Amygdala (tissue), 56 donors: ENCODE data around the gene PPIG.
"Not testable (repeated sequence)": the region's sequence is repeated elsewhere in the genome, so short reads cannot be mapped to it uniquely, and the experiment has no call there.

Experiments used
- DNase-seq, 56 donors: peaks; one replicate each; lab custom pipeline; 2025; lab: John Stamatoyannopoulos, UW

Gene PPIG

DNA sequence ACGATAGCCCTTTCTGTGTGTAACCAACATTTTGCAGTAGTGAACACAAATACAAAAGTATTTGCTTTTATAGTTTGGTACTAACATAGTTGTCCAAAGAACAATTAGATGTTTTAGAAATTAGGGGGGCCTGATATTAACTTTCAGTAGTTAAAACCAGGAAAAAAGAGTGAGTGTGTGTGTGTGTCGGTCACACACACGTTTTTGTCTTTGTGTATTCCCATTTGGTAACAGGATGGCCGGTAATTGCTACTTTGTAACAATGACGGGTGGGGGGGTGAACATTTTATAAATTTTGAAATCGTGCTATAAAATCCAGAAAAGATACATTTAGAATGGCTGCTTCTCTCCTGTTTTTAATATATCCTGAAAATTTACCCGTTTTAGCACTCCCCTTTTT lies 1.5 kb downstream of the PPIG start:
- DNase-seq = no peak

DNA sequence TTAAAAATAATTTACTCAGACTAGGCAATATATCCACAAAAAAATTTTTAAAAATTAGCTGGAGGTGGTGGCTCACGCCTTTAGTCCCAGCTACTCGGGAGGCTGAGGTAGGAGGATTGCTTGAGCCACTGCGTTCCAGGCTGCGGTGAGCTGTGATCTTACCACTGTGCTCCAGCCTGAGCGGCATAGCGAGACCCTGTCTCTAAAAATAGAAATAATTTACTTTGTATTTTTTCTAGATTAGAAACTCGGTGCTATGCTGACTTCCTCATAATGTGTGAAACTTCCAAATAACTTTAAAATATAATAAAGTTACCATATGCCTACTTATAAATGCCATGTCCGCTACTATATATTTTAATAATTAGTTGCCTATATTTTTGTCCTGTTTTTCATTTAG lies 6.7 kb downstream of the PPIG start:
- DNase-seq = no peak

GRCh38 chr2:169596546-169596945 lies 12.4 kb downstream of the PPIG start:
- DNase-seq = not testable (repeated sequence)

GRCh38 chr2:169598982-169599381 lies 14.8 kb downstream of the PPIG start:
- no peak for DNase-seq

DNA sequence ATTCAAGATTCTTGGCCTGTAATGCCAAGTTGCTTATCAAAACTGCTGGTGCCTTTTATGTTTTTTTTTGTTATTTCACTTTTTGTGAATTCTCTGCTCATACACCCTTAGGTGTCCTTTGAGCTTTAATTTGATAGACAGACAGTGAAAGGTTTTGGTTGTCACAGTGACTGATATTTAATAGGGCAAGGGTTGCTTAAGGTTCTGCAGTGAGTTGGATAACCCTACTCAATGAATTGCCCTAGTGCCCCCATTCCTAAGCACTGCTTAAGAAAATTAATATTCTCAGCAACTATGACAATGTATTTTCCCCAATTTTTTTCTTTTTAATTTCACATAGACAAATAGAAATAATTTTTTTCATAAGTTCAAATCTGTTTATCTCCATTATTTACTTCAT lies 15.4 kb downstream of the PPIG start:
- no peak for DNase-seq

GRCh38 chr2:169609264-169609663 lies 25.1 kb downstream of the PPIG start:
- no peak for DNase-seq

DNA sequence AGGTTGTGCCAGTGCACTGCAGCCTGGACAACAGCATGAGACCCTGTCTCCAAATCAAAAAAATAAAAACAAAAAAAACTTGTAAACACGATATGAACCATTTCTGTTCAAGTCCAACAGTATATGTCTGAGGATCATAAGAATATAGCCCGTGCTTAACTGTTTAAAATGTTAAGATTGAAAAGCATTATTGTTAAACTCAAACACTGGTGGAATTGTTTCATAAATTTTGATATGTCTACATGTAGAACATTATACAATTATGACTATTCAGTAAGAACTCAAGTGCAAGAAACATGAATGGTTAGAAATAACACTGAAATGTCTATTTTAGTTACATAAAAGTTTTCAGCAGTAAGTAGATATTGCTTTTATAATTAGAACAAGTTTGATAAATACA lies 29.7 kb downstream of the PPIG start:
- no peak for DNase-seq

DNA sequence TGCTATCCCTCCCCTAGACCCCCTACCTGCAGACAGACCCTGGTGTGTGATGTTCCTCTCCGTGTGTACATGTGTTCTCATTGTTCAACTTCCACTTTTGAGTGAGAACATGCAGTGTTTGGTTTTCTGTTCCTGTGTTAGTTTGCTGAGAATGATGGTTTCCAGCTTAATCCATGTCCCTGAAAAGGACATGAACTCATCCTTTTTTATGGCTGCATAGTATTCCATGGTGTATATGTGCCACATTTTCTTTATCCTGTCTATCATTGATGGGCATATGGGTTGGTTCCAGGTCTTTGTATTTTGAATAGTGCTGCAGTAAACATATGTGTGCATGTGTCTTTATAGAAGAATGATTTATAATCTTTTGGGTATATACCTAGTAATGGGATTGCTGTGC lies 31.8 kb downstream of the PPIG start:
- DNase-seq = not testable (repeated sequence)

GRCh38 chr2:169619946-169620345 lies 35.8 kb downstream of the PPIG start:
- no peak for DNase-seq

GRCh38 chr2:169620509-169620908 lies 36.4 kb downstream of the PPIG start:
- DNase-seq = no peak

GRCh38 chr2:169623235-169623634 lies 39.1 kb downstream of the PPIG start:
- DNase-seq = no peak

DNA sequence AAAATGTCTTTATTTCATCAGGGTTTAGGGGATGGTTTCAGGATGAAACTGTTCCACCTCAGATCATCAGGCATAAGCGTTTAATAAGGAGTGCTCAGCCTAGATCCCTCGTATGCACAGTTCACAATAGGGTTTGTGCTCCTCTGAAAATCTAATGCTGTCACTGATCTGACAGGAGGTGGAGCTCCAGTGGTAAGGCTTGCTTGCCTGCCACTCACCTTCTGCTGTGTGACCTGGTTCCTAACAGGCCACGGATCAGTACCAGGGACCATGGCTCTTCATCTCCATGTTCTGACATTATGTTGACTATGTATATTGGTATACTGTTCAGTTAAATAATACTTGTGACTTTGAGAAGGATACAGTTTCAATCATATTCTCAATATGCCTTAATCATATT lies 41.6 kb downstream of the PPIG start:
- no peak for DNase-seq

GRCh38 chr2:169636440-169637097 lies 52.4 kb downstream of the PPIG start:
- no peak for DNase-seq

DNA sequence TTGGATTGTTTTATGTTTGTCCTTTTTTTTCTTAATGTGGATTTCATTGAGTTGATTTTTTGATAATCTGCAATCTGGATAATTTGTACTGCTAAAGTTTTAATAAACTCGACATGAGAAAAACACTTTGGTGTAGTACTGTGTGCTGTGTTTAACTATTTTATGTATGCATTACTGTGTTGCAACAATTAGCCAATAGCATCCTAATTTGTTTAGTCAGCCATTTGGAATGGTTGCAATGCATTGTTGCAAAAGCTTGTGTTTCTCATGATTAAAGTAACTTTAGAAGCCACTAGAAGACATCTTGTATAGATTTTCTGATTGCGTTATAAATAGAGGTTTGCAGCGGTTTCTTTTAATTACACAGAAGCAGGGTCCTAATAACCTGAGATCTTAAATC lies 53.5 kb downstream of the PPIG start:
- no peak for DNase-seq

GRCh38 chr2:169640104-169640503 lies 56.0 kb downstream of the PPIG start:
- no peak for DNase-seq

DNA sequence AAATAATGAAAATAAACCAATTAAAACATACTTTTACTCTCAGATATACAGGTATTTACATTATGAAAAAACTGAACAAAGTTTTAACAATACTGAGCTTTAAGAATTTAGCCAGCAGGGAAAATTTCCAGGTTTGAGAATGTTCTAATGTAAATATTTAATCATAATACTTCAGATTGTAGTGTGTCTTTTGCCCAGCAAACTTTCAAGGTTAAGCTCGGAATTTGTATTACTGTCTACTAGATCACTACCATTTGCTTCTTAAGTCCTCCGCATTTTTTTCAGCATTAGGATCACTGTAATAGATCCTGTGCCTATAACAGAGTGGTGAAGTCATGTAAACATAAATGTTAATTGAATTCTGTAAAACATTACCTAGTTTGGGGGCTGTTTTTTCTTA lies 57.3 kb downstream of the PPIG start:
- no peak for DNase-seq

GRCh38 chr2:169644173-169644572 lies 60.0 kb downstream of the PPIG start:
- DNase-seq = no peak

DNA sequence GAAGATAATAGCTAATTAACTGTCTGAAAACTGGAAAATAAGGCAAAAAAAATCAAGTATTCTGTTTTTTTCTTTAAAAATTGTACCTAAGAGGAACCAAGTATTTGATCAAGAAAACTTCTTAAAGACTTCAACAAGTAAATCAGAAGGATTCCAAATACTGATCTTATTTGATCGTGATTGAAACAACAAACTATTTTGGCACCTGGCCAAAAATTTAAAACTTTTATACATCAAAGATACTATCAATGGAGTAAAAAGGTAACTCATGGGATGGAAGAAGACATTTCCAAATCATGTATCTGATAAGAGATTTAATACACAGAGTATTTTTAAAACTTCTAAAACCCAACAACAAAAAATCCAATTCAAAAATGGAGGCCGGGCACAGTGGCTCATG lies 63.3 kb downstream of the PPIG start:
- no peak for DNase-seq

DNA sequence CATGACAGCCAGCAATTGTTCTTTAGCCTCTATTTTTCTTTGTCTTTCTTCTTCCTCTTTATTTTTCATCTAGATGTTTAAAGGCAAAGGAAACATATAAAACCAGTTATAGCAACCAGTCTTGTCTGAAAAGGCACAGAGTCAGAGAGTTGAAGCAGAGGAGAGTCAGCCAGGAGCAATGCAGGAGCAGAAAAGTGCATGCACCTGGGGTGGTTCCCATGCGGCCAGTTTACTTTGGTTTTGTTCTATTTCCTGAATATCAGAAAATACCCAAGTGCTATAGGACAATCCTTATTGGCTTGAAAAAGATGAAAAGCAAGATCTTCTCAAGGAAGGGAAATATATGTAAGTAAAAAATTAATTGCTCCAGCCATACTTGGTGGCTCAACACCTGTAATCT lies 65.1 kb downstream of the PPIG start:
- DNase-seq = no peak

- DNase-seq = no peak
Measured at GRCh38 chr2:169653636-169654035, 69.5 kb downstream of the PPIG start.

- DNase-seq = no peak
Measured at GRCh38 chr2:169656164-169656563, 72.0 kb downstream of the PPIG start.

DNA sequence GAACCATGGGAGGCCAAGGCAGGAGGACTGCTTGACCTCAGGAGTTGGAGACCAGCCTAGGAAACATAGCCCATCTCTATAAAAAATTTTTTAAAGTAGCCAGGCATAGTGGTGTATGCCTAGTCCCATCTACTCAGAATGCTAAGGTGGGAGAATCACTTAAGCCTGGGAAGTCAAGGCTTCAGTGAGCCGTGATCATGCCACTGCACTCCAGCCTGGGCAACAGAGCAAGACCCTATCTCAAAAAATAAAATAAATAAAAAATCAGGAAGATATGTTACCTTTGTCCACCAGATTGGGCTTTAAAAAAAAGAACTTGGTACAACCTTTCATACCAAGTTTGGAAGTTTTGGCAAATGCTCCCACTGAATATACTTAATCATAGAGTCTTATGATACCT lies 74.7 kb downstream of the PPIG start:
- no peak for DNase-seq

DNA sequence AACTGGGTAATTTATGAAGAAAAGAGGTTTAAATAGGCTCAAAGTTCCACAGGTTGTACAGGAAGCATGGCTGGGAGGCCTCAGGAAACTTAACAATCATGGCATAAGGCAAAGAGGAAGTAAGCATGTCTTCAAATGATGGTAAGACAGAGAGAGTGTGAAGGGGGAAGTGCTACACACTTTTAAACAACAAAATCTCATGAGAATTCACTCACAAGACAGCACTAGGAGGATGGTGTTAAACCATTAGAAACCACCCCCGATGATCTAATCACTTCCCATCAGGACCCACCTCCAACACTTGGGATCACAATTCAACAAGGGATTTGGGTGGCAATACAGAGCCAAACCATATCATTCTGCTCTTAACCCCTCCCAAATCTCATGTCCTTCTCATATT lies 75.2 kb downstream of the PPIG start:
- DNase-seq = no peak
